SK-N-SH (cell line): ENCODE measurements around the gene PTRH2. TPM values are rescaled to one million over a fixed set of nuclear protein-coding genes. Genes with fewer than 3 reads are reported as not detected.

Experiments
- CTCF ChIA-PET: fragments of 300-600, 350-600 bp; formaldehyde crosslinking; extraction: SDS; loops from one replicate; lab custom pipeline; 2021; lab: Yijun Ruan, JAX
- POLR2A ChIA-PET: fragments of 350-600 bp; sonication (Branson Sonifier 250); formaldehyde crosslinking; extraction: SDS; loops from one replicate; lab custom pipeline; 2020; ENCODE audit warnings: antibody characterized with exemption, inconsistent platforms; lab: Yijun Ruan, JAX
- DNase-seq: peaks from one replicate; pipeline ENCODE4 v3.0.0; 2012
- H2AFZ ChIP-seq: fragments of 200-600 bp; sonication (generic); 2 replicates; pipeline ENCODE4 v1.8.1; 2016; ENCODE audit warnings: antibody characterized with exemption, mild to moderate bottlenecking, low read depth
- H3F3A ChIP-seq: fragments of 200-600 bp; sonication (generic); replicated peaks from 2 replicates; pipeline ENCODE3; 2016; ENCODE audit warnings: antibody characterized with exemption, mild to moderate bottlenecking; ENCODE audit not compliant: insufficient read depth
- H3K27ac ChIP-seq, 2 experiments: fragments of 200-500 bp in 1 of 2; fragments of 200-600 bp in 1 of 2; sonication (Bioruptor generic) in 1 of 2; sonication (generic), shearing (Covaris generic) in 1 of 2; 2 replicates each; pipeline versions ENCODE4 v1.5.1 to v1.6.1; 2014 to 2016; ENCODE audit warnings: low read depth in 2 of 2, inconsistent platforms in 1 of 2, low read length in 1 of 2, mild to moderate bottlenecking in 1 of 2, mixed read lengths in 1 of 2
- H3K27me3 ChIP-seq: fragments of 200-600 bp; sonication (generic), shearing (Covaris generic); 2 replicates; pipeline ENCODE4 v1.6.1; 2016; ENCODE audit warnings: mixed run types; ENCODE audit not compliant: insufficient read depth
- H3K36me3 ChIP-seq, 2 experiments: fragments of 200-500 bp in 1 of 2; fragments of 200-600 bp in 1 of 2; sonication (Bioruptor generic) in 1 of 2; sonication (generic) in 1 of 2; replicated peaks in 1 of 2; 2 replicates each; pipeline versions ENCODE3 to v1.5.1; 2014 to 2016; ENCODE audit warnings: low read length in 1 of 2, mild to moderate bottlenecking in 1 of 2; ENCODE audit not compliant: insufficient read depth in 2 of 2, control insufficient read depth in 1 of 2
- H3K4me1 ChIP-seq, 2 experiments: fragments of 200-500 bp in 1 of 2; fragments of 200-600 bp in 1 of 2; sonication (Bioruptor generic) in 1 of 2; sonication (generic), shearing (Covaris generic) in 1 of 2; 2 replicates each; pipeline versions ENCODE4 v1.5.1 to v1.6.1; 2014 to 2016; ENCODE audit warnings: low read depth in 1 of 2, low read length in 1 of 2, mixed run types in 1 of 2; ENCODE audit not compliant: insufficient read depth in 2 of 2, control insufficient read depth in 1 of 2
- H3K4me2 ChIP-seq: fragments of 200-600 bp; sonication (generic), shearing (Covaris generic); 2 replicates; pipeline ENCODE4 v1.6.1; 2017; ENCODE audit warnings: mixed run types
- H3K4me3 ChIP-seq, 2 experiments: fragments of 200-500 bp in 1 of 2; fragments of 200-600 bp in 1 of 2; sonication (Bioruptor generic) in 1 of 2; sonication (generic), shearing (Covaris generic) in 1 of 2; 2 replicates each; pipeline versions ENCODE4 v1.5.1 to v1.8.1; 2014 to 2016; ENCODE audit warnings: low read depth in 2 of 2, inconsistent platforms in 1 of 2, low read length in 1 of 2, mild to moderate bottlenecking in 1 of 2, mixed read lengths in 1 of 2, moderate library complexity in 1 of 2
- H3K79me2 ChIP-seq: fragments of 200-600 bp; sonication (generic); 2 replicates; pipeline ENCODE4 v1.8.1; 2017; ENCODE audit warnings: mild to moderate bottlenecking; ENCODE audit not compliant: insufficient read depth
- H3K9ac ChIP-seq: fragments of 200-600 bp; sonication (generic); 2 replicates; pipeline ENCODE4 v1.6.1; 2017; ENCODE audit warnings: mixed run types
- H3K9me2 ChIP-seq: fragments of 200-600 bp; sonication (generic); 2 replicates; pipeline ENCODE4 v1.6.1; 2017; ENCODE audit warnings: mixed run types
- H3K9me3 ChIP-seq: fragments of 200-600 bp; sonication (generic); 2 replicates; pipeline ENCODE4 v1.6.1; 2017; ENCODE audit warnings: mixed run types, mild to moderate bottlenecking, moderate library complexity
- H4K20me1 ChIP-seq: fragments of 200-600 bp; sonication (generic); 2 replicates; pipeline ENCODE4 v1.6.1; 2017; ENCODE audit warnings: mild to moderate bottlenecking, mixed run types; ENCODE audit not compliant: insufficient read depth
- CHD2 ChIP-seq: fragments of 150-350 bp; IDR thresholded peaks from 2 replicates; pipeline ENCODE4 v1.6.1; 2018; ENCODE audit warnings: low read length; ENCODE audit not compliant: partially characterized antibody
- CTCF ChIP-seq: fragments of 200-600 bp; sonication (generic); IDR thresholded peaks from 2 replicates; pipeline ENCODE4 v1.6.1; 2017; ENCODE audit warnings: antibody characterized with exemption, mild to moderate bottlenecking, moderate library complexity
- EZH2phosphoT487 ChIP-seq: fragments of 200-600 bp; sonication (generic); IDR thresholded peaks from 2 replicates; pipeline ENCODE4 v1.6.1; 2017; ENCODE audit warnings: low read depth, mixed run types, mild to moderate bottlenecking, antibody characterized with exemption, moderate library complexity, borderline replicate concordance
- FOXM1 ChIP-seq: IDR thresholded peaks from 2 replicates; pipeline ENCODE4 v1.4.0; 2012; ENCODE audit warnings: low read depth, mild to moderate bottlenecking
- GABPA ChIP-seq: IDR thresholded peaks from 2 replicates; pipeline ENCODE4 v1.4.0; 2012; ENCODE audit warnings: low read depth, mild to moderate bottlenecking
- GATA2 ChIP-seq: sonication (generic); formaldehyde crosslinking; IDR thresholded peaks from 2 replicates; pipeline ENCODE4 v1.5.0; 2020; ENCODE audit warnings: mild to moderate bottlenecking, missing genetic modification reagents
- IRF3 ChIP-seq: fragments of 150-350 bp; IDR thresholded peaks from 2 replicates; pipeline ENCODE4 v1.6.1; 2016; ENCODE audit warnings: mild to moderate bottlenecking, low read depth, low read length
- JUND ChIP-seq: IDR thresholded peaks from 2 replicates; pipeline ENCODE4 v1.4.0; 2012
- MAX ChIP-seq: IDR thresholded peaks from 2 replicates; pipeline ENCODE4 v1.4.0; 2012; ENCODE audit warnings: low read depth
- MXI1 ChIP-seq: IDR thresholded peaks from 2 replicates; pipeline ENCODE4 v1.6.1; 2012; ENCODE audit warnings: mild to moderate bottlenecking, low read depth, low read length, improper control_type of control experiment
- POLR2AphosphoS5 ChIP-seq: IDR thresholded peaks from 2 replicates; pipeline ENCODE4 v1.6.1; 2012; ENCODE audit warnings: low read depth, low read length
- RAD21 ChIP-seq: IDR thresholded peaks from 2 replicates; pipeline ENCODE4 v1.6.1; 2012; ENCODE audit warnings: mild to moderate bottlenecking, low read length
- RCOR1 ChIP-seq: fragments of 150-350 bp; IDR thresholded peaks from 2 replicates; pipeline ENCODE4 v1.6.1; 2017; ENCODE audit warnings: antibody characterized with exemption, low read length
- RFX5 ChIP-seq: IDR thresholded peaks from 2 replicates; pipeline ENCODE4 v1.6.1; 2012; ENCODE audit warnings: mild to moderate bottlenecking, improper control_type of control experiment, low read length
- RXRA ChIP-seq: IDR thresholded peaks from 2 replicates; pipeline ENCODE4 v1.4.0; 2012; ENCODE audit warnings: low read depth, mild to moderate bottlenecking, borderline replicate concordance
- SIN3A ChIP-seq: IDR thresholded peaks from 2 replicates; pipeline ENCODE4 v1.6.1; 2012; ENCODE audit warnings: low read depth, mild to moderate bottlenecking, low read length, moderate library complexity, borderline replicate concordance
- SMC3 ChIP-seq: IDR thresholded peaks from 2 replicates; pipeline ENCODE4 v1.6.1; 2012; ENCODE audit warnings: low read depth, low read length, improper control_type of control experiment
- TAF1 ChIP-seq: IDR thresholded peaks from 2 replicates; pipeline ENCODE4 v1.6.1; 2012; ENCODE audit warnings: low read depth, mild to moderate bottlenecking, low read length, moderate library complexity, borderline replicate concordance
- TCF12 ChIP-seq: IDR thresholded peaks from 2 replicates; pipeline ENCODE4 v1.4.0; 2012
- TEAD4 ChIP-seq: IDR thresholded peaks from 2 replicates; pipeline ENCODE4 v1.4.0; 2012; ENCODE audit warnings: mild to moderate bottlenecking, borderline replicate concordance; ENCODE audit not compliant: insufficient read depth
- USF1 ChIP-seq: IDR thresholded peaks from 2 replicates; pipeline ENCODE4 v1.4.0; 2012; ENCODE audit warnings: low read depth, borderline replicate concordance
- USF2 ChIP-seq: fragments of 150-350 bp; IDR thresholded peaks from 2 replicates; pipeline ENCODE4 v1.6.1; 2017; ENCODE audit warnings: antibody characterized with exemption, low read length, low read depth, borderline replicate concordance
- YY1 ChIP-seq: IDR thresholded peaks from 2 replicates; pipeline ENCODE4 v1.4.0; 2012; ENCODE audit warnings: low read depth, mild to moderate bottlenecking
- WGBS: methylation state at CpG from one replicate; pipeline ENCODE4 v1.1.6; 2017; ENCODE audit warnings: low lambda C conversion rate; 5-methylcytosine and 5-hydroxymethylcytosine counted together
- polyA plus RNA-seq, 3 experiments: library from polyadenylated mRNA; depleted of rRNA; stranded (reverse); fragments of >200 nt; gene quantifications; 2 replicates each; pipeline ENCODE4 v1.2.3, GENCODE V29; 2012

The PTRH2 gene
- polyA plus RNA-seq, 1 of the 3 experiments (the other 2 are of a cell fraction) = 101 TPM

GRCh38 chr17:59754552-59754951 is 47.3 kb upstream of the PTRH2 start (continued):
- TF ChIP-seq USF2 = no peak
- peak; percentile 99 for TF ChIP-seq RXRA
- no peak for TF ChIP-seq CTCF
- TF ChIP-seq RFX5 = no peak
- TF ChIP-seq POLR2AphosphoS5 = peak; percentile 93
- TF ChIP-seq FOXM1 = peak; percentile 98
- peak; percentile 74 for TF ChIP-seq TAF1
- TF ChIP-seq SIN3A = peak; percentile 69; the same call in 1 of the 2 replicates
- no peak for TF ChIP-seq IRF3
- peak; percentile 100 for TF ChIP-seq JUND
- TF ChIP-seq RAD21 = no peak
- no peak for TF ChIP-seq GATA2 (CRISPR knock-in tag)
- TF ChIP-seq RCOR1 = no peak
- TF ChIP-seq MXI1 = no peak
- peak; percentile 99 for TF ChIP-seq TCF12

GRCh38 chr17:59753522-59754467 is 46.6 kb upstream of the PTRH2 start:
- peaks cover 0 to 13% of the 10 kb centered on the region in 2 experiments for H3K36me3 ChIP-seq
- CTCF ChIA-PET = interaction anchor here (0.6 to 4.6 kb wide), 54 partner anchors 8 to 283 kb away, joined by 3 to 33 read pairs (median 4); partner anchors contain the start of genes PTRH2, RNFT1, RPS6KB1 and TUBD1
- H3K9me3 ChIP-seq = no peaks in the 10 kb centered on the region
- peak; percentile 78 for DNase-seq
- H3K27me3 ChIP-seq = no peaks in the 10 kb centered on the region
- H2AFZ ChIP-seq = no peak overlapping the region
- H3K9ac ChIP-seq = peak overlapping the region; percentile 89
- H3K27ac ChIP-seq = peak overlapping the region; percentile 91 to 99
- peak overlapping the region; percentile 58 for H3K4me2 ChIP-seq
- peaks cover 62% of the 10 kb centered on the region for H3F3A ChIP-seq
- WGBS = 20% methylated on average over 3 of the region's 3 CpGs
- no peaks in the 10 kb centered on the region for H3K9me2 ChIP-seq
- H4K20me1 ChIP-seq = no peaks in the 10 kb centered on the region
- H3K4me1 ChIP-seq = peaks cover 0 to 40% of the 10 kb centered on the region in 2 experiments; a peak in 3 of 4 replicates
- H3K79me2 ChIP-seq = peaks cover 60% of the 10 kb centered on the region
- POLR2A ChIA-PET = interaction anchor here (0.6 kb wide), 1 partner anchor 29 kb away, joined by 3 read pairs; no protein-coding TSS in a partner anchor
- H3K4me3 ChIP-seq = peak overlapping the region in 1 of 2 experiments; percentile 40; a peak in 1 of 4 replicates
- TF ChIP-seq SMC3 = peak; percentile 95
- no peak for TF ChIP-seq MAX
- TF ChIP-seq TCF12 = peak; percentile 31; the same call in 1 of the 2 replicates
- TF ChIP-seq RCOR1 = no peak
- peak; percentile 42; the same call in 1 of the 2 replicates for TF ChIP-seq FOXM1
- TF ChIP-seq YY1 = no peak; the same call in 1 of the 2 replicates
- TF ChIP-seq MXI1 = peak; percentile 24; the same call in 1 of the 2 replicates
- TF ChIP-seq IRF3 = no peak
- no peak for TF ChIP-seq USF1
- no peak for TF ChIP-seq TEAD4
- no peak for TF ChIP-seq GABPA
- peak; percentile 23 for TF ChIP-seq CHD2
- TF ChIP-seq EZH2phosphoT487 = no peak
- TF ChIP-seq POLR2AphosphoS5 = peak; percentile 58; the same call in 1 of the 2 replicates
